GM19455 (cell line): Measurements from ENCODE around the gene ST3GAL5.

ENCODE experiments used
- ATAC-seq: cut with Tn5 transposase; IDR thresholded peaks from one replicate; pipeline ENCODE4 v1.9.1; 2021; ENCODE audit not compliant: unreplicated experiment

ST3GAL5 gene

GRCh38 chr2:85917887-85918795, 29.4 kb upstream of the ST3GAL5 start:
- no peak for ATAC-seq

GRCh38 chr2:85915606-85916303, 27.0 kb upstream of the ST3GAL5 start:
- no peak for ATAC-seq

GRCh38 chr2:85914922-85915321, 26.1 kb upstream of the ST3GAL5 start:
- no peak for ATAC-seq

GRCh38 chr2:85913884-85914881, 25.4 kb upstream of the ST3GAL5 start:
- ATAC-seq, result no peak

- no peak for ATAC-seq
Observed at GRCh38 chr2:85911814-85912692, 23.3 kb upstream of the ST3GAL5 start.

- ATAC-seq, result no peak
Observed at GRCh38 chr2:85911097-85911496, 22.3 kb upstream of the ST3GAL5 start.

- ATAC-seq, result no peak
Observed at GRCh38 chr2:85909005-85909404, 20.2 kb upstream of the ST3GAL5 start.

GRCh38 chr2:85908506-85908905, 19.7 kb upstream of the ST3GAL5 start:
- ATAC-seq, result no peak

- no peak for ATAC-seq
Observed at GRCh38 chr2:85907671-85908157, 18.9 kb upstream of the ST3GAL5 start.

GRCh38 chr2:85906748-85907147, 18.0 kb upstream of the ST3GAL5 start:
- ATAC-seq, result no peak

- no peak for ATAC-seq
Observed at GRCh38 chr2:85905891-85906290, 17.1 kb upstream of the ST3GAL5 start.

GRCh38 chr2:85905187-85905666, 16.4 kb upstream of the ST3GAL5 start:
- no peak for ATAC-seq

- ATAC-seq, result no peak
Observed at GRCh38 chr2:85903849-85904248, 15.1 kb upstream of the ST3GAL5 start.

- ATAC-seq, result no peak
Observed at GRCh38 chr2:85902496-85902895, 13.7 kb upstream of the ST3GAL5 start.

- no peak for ATAC-seq
Observed at GRCh38 chr2:85901155-85901554, 12.4 kb upstream of the ST3GAL5 start.

GRCh38 chr2:85900366-85900765, 11.6 kb upstream of the ST3GAL5 start:
- ATAC-seq, result no peak

GRCh38 chr2:85899849-85900248, 11.1 kb upstream of the ST3GAL5 start:
- no peak for ATAC-seq

- ATAC-seq, result no peak
Observed at GRCh38 chr2:85899284-85899683, 10.5 kb upstream of the ST3GAL5 start.

- ATAC-seq, result no peak
Observed at GRCh38 chr2:85898881-85899280, 10.1 kb upstream of the ST3GAL5 start.
